GM15510 (cell line): ENCODE results near the gene EIF2B1.
A peak's percentile ranks its signal among the peaks of the same experiment; 100 is the strongest.

Experiments
- POLR2A ChIP-seq: IDR thresholded peaks from 3 replicates; pipeline ENCODE4 v1.6.1; 2011; ENCODE audit warnings: borderline replicate concordance; ENCODE audit not compliant: insufficient read length; ENCODE audit errors: extremely low read depth

Gene EIF2B1

GRCh38 chr12:123633379-123634141, at the start of gene EIF2B1, which contains the start of gene GTF2H3:
TSS of gene EIF2B1 (minus strand) at chr12:123633686. CDS start at chr12:123633557, 129 bp downstream.
TSS of gene GTF2H3 (plus strand) at chr12:123633829. CDS start at chr12:123633860, 31 bp downstream.
- TF ChIP-seq POLR2A: peak; percentile 96

- no peak for TF ChIP-seq POLR2A
Measured at GRCh38 chr12:123681605-123682004, 48.1 kb upstream of the EIF2B1 start.

GRCh38 chr12:123678981-123679380, 45.5 kb upstream of the EIF2B1 start:
- TF ChIP-seq POLR2A: no peak

GRCh38 chr12:123676616-123677320, 43.3 kb upstream of the EIF2B1 start:
- no peak for TF ChIP-seq POLR2A

- no peak for TF ChIP-seq POLR2A
Measured at GRCh38 chr12:123675436-123675835, 42.0 kb upstream of the EIF2B1 start.

- no peak for TF ChIP-seq POLR2A
Measured at GRCh38 chr12:123671876-123672275, 38.4 kb upstream of the EIF2B1 start.

GRCh38 chr12:123670882-123671728, 37.6 kb upstream of the EIF2B1 start, which contains the start of gene TCTN2:
TSS of gene TCTN2 (plus strand) at chr12:123671113. CDS start at chr12:123671241, 128 bp downstream.
- no peak for TF ChIP-seq POLR2A

- TF ChIP-seq POLR2A: no peak
Measured at GRCh38 chr12:123667771-123668170, 34.3 kb upstream of the EIF2B1 start.

GRCh38 chr12:123659996-123660727, 26.7 kb upstream of the EIF2B1 start:
- no peak for TF ChIP-seq POLR2A

GRCh38 chr12:123657211-123657610, 23.7 kb upstream of the EIF2B1 start:
- no peak for TF ChIP-seq POLR2A

- TF ChIP-seq POLR2A: no peak
Measured at GRCh38 chr12:123656392-123656791, 22.9 kb upstream of the EIF2B1 start.

- TF ChIP-seq POLR2A: no peak
Measured at GRCh38 chr12:123655420-123655819, 21.9 kb upstream of the EIF2B1 start.

- no peak for TF ChIP-seq POLR2A
Measured at GRCh38 chr12:123654129-123654701, 20.7 kb upstream of the EIF2B1 start.

GRCh38 chr12:123648401-123648800, 14.9 kb upstream of the EIF2B1 start:
- TF ChIP-seq POLR2A: no peak
